Measurements from ENCODE around the gene DNAJC25.
"Not testable (repeated sequence)": the region's sequence is repeated elsewhere in the genome, so short reads cannot be mapped to it uniquely, and the experiment has no call there.

DNAJC25 gene

GRCh38 chr9:111663301-111663823 is 32.2 kb downstream of the DNAJC25 start:
- DNase-seq (ENCODE audit: low read depth in 2 of 2): no peak

- no peak for DNase-seq (ENCODE audit: low read depth in 2 of 2)
Observed at GRCh38 chr9:111668026-111668573, 37.0 kb downstream of the DNAJC25 start.

- not testable (repeated sequence) for DNase-seq (ENCODE audit: low read depth in 2 of 2)
Observed at GRCh38 chr9:111668601-111669000, 37.5 kb downstream of the DNAJC25 start.

- no peak for DNase-seq (ENCODE audit: low read depth in 2 of 2)
Observed at GRCh38 chr9:111674319-111674718, 43.2 kb downstream of the DNAJC25 start.

GRCh38 chr9:111676116-111676515 is 45.0 kb downstream of the DNAJC25 start:
- DNase-seq (ENCODE audit: low read depth in 2 of 2): no peak

GRCh38 chr9:111678293-111678692 is 47.2 kb downstream of the DNAJC25 start:
- DNase-seq (ENCODE audit: low read depth in 2 of 2): no peak

- DNase-seq (ENCODE audit: low read depth in 2 of 2): no peak
Observed at GRCh38 chr9:111679199-111679598, 48.1 kb downstream of the DNAJC25 start.

GRCh38 chr9:111683392-111683791 is 52.3 kb downstream of the DNAJC25 start:
- no peak for DNase-seq (ENCODE audit: low read depth in 2 of 2)

GRCh38 chr9:111691672-111692329 is 60.7 kb downstream of the DNAJC25 start:
- DNase-seq (ENCODE audit: low read depth in 2 of 2): no peak

GRCh38 chr9:111696796-111697195 is 65.7 kb downstream of the DNAJC25 start:
- no peak for DNase-seq (ENCODE audit: low read depth in 2 of 2)

- no peak for DNase-seq (ENCODE audit: low read depth in 2 of 2)
Observed at GRCh38 chr9:111700776-111701175, 69.6 kb downstream of the DNAJC25 start.

Data from activated CD8-positive, alpha-beta memory T cell treated with anti-CD3 and anti-CD28 coated beads for 4 hours (primary cell).